ENCODE results near the gene ZRSR2.

GRCh38 chrX:15808254-15808653, 18.0 kb downstream of the ZRSR2 start:
- no peak for TF ChIP-seq CTCF (IDR thresholded peaks at IDR 0.05; ENCODE audit: low read depth, low read length)
- no peak for TF ChIP-seq EZH2phosphoT487 (IDR thresholded peaks at IDR 0.05; ENCODE audit: low read depth)

All from OCI-LY3 (cell line).